ENCODE measurements around the gene ANKS3. TPM values are rescaled to one million over a fixed set of nuclear protein-coding genes. Genes with fewer than 3 reads are reported as not detected.

Gene ANKS3
- polyA plus RNA-seq, 1 of the 3 experiments (the other 2 are of a cell fraction) = 42.2 TPM

GRCh38 chr16:4688674-4689045 lies 45.4 kb downstream of the ANKS3 start (continued):
- TF ChIP-seq CTCF (IDR thresholded peaks at IDR 0.05) (no peak), MAX (IDR thresholded peaks at IDR 0.05; ENCODE audit: low read depth) (no peak), RFX5 (IDR thresholded peaks at IDR 0.05; ENCODE audit: low read length) (no peak), ZBTB33 (IDR thresholded peaks at IDR 0.05; ENCODE audit: borderline replicate concordance, low read depth) (no peak), SIN3A (IDR thresholded peaks at IDR 0.05; ENCODE audit: borderline replicate concordance, low read depth, low read length) (no peak), MEF2A (IDR thresholded peaks at IDR 0.05; ENCODE audit: borderline replicate concordance, low read depth) (no peak), USF2 (IDR thresholded peaks at IDR 0.05; ENCODE audit: borderline replicate concordance, low read depth, low read length) (no peak), TCF12 (IDR thresholded peaks at IDR 0.05) (no peak)

- no peak overlapping the region for H3K4me3 ChIP-seq (ENCODE audit: low read depth in 2 of 2, low read length in 1 of 2)
- no peak for DNase-seq
- peaks cover 0 to 40% of the 10 kb centered on the region in 2 experiments for H3K36me3 ChIP-seq (replicated peaks in 1 of 2; ENCODE audit: control insufficient read depth in 1 of 2, insufficient read depth in 2 of 2, low read length in 1 of 2)
- CTCF ChIA-PET = no interaction called here
- no peak overlapping the region for H3K9ac ChIP-seq
- H4K20me1 ChIP-seq (ENCODE audit: insufficient read depth) = no peaks in the 10 kb centered on the region
- no peaks in the 10 kb centered on the region for H3K79me2 ChIP-seq (ENCODE audit: insufficient read depth)
- POLR2A ChIA-PET = no interaction called here
- 93% methylated on average over 33 of the region's 39 CpGs for WGBS (ENCODE audit: low lambda C conversion rate)
- H3K27me3 ChIP-seq (ENCODE audit: insufficient read depth) = no peaks in the 10 kb centered on the region
- H2AFZ ChIP-seq (ENCODE audit: low read depth) = no peak overlapping the region
- H3K9me3 ChIP-seq = no peaks in the 10 kb centered on the region
- H3K4me2 ChIP-seq = no peak overlapping the region
- H3K27ac ChIP-seq (ENCODE audit: low read depth in 2 of 2, low read length in 1 of 2) = no peak overlapping the region
- H3K4me1 ChIP-seq (ENCODE audit: control insufficient read depth in 1 of 2, insufficient read depth in 2 of 2, low read depth in 1 of 2, low read length in 1 of 2) = peaks cover 0 to 12% of the 10 kb centered on the region in 2 experiments; a peak in 1 of 4 replicates
- H3K9me2 ChIP-seq = no peaks in the 10 kb centered on the region
- peaks cover 3% of the 10 kb centered on the region for H3F3A ChIP-seq (replicated peaks; ENCODE audit: insufficient read depth)
- TF ChIP-seq NRF1 (IDR thresholded peaks at IDR 0.05; ENCODE audit: low read depth, low read length) (no peak), RXRA (IDR thresholded peaks at IDR 0.05; ENCODE audit: borderline replicate concordance, low read depth) (no peak), USF1 (IDR thresholded peaks at IDR 0.05; ENCODE audit: borderline replicate concordance, low read depth) (no peak), MAX (IDR thresholded peaks at IDR 0.05; ENCODE audit: low read depth) (no peak), TAF1 (IDR thresholded peaks at IDR 0.05; ENCODE audit: borderline replicate concordance, low read depth, low read length) (no peak), RAD21 (IDR thresholded peaks at IDR 0.05; ENCODE audit: low read length) (no peak), PBX3 (IDR thresholded peaks at IDR 0.05) (no peak), GABPA (IDR thresholded peaks at IDR 0.05; ENCODE audit: low read depth) (no peak), IRF3 (IDR thresholded peaks at IDR 0.05; ENCODE audit: low read depth, low read length) (no peak), SMC3 (IDR thresholded peaks at IDR 0.05; ENCODE audit: low read depth, low read length) (no peak), CTCF (IDR thresholded peaks at IDR 0.05) (no peak), EP300 (IDR thresholded peaks at IDR 0.05; ENCODE audit: borderline replicate concordance in 1 of 2, low read depth in 1 of 2, low read length in 1 of 2) (no peak)
Observed at GRCh38 chr16:4687946-4688673, 46.0 kb downstream of the ANKS3 start.
